Panc1 (cell line): Measurements from ENCODE around the gene LRTM1. TPM values are rescaled to one million over a fixed set of nuclear protein-coding genes. Genes with fewer than 3 reads are reported as not detected.

Source experiments
- ATAC-seq: fragments of 200-7000 bp; cut with Tn5 transposase; 2 replicates; pipeline ENCODE4 v1.9.1; 2020; ENCODE audit warnings: mild to moderate bottlenecking, moderate library complexity
- BruUV-seq: library from RNA; stranded (reverse); fragments of 400-500 nt; replicated peaks from 2 replicates; lab custom pipeline; 2021; lab: Mats Ljungman, UMichigan
- CTCF ChIA-PET: fragments of 300-600 bp; sonication (Branson Sonifier 250); formaldehyde crosslinking; loops from one replicate; lab custom pipeline; 2022; ENCODE audit warnings: antibody characterized with exemption; lab: Charles Lee
- POLR2A ChIA-PET: fragments of 300-600 bp; sonication (Branson Sonifier 250); formaldehyde crosslinking; loops from one replicate; lab custom pipeline; 2022; ENCODE audit warnings: antibody characterized with exemption; lab: Charles Lee
- DNase-seq: peaks from one replicate; pipeline ENCODE4 v3.0.0-alpha.2; 2010; ENCODE audit warnings: low read depth, low spot score
- H3K27ac ChIP-seq: 2 replicates; pipeline ENCODE4 v1.5.1; 2011; ENCODE audit warnings: mild to moderate bottlenecking, low read length, inconsistent platforms
- H3K27me3 ChIP-seq: fragments of 200-500 bp; sonication (Bioruptor generic); 2 replicates; pipeline ENCODE4 v1.6.0; 2014; ENCODE audit warnings: low read length, inconsistent platforms; ENCODE audit not compliant: control insufficient read depth, insufficient read depth
- H3K36me3 ChIP-seq: fragments of 200-500 bp; sonication (Bioruptor generic); 2 replicates; pipeline ENCODE4 v1.5.1; 2014; ENCODE audit warnings: inconsistent platforms, mild to moderate bottlenecking, low read length, moderate library complexity; ENCODE audit not compliant: control insufficient read depth, insufficient read depth
- H3K4me1 ChIP-seq: 2 replicates; pipeline ENCODE4 v1.5.1; 2011; ENCODE audit warnings: inconsistent platforms, mild to moderate bottlenecking, low read length, moderate library complexity; ENCODE audit not compliant: control insufficient read depth, insufficient read depth
- H3K4me3 ChIP-seq, 2 experiments: 2 replicates each; pipeline ENCODE4 v1.5.1; 2011 to 2012; ENCODE audit warnings: low read depth in 2 of 2, low read length in 2 of 2, mild to moderate bottlenecking in 2 of 2, inconsistent platforms in 1 of 2, moderate library complexity in 1 of 2
- H3K9me3 ChIP-seq: fragments of 200-500 bp; sonication (Bioruptor generic); 2 replicates; pipeline ENCODE4 v1.5.1; 2014; ENCODE audit warnings: low read depth, mild to moderate bottlenecking, inconsistent platforms, low read length, moderate library complexity; ENCODE audit not compliant: control insufficient read depth, insufficient read depth
- POLR2AphosphoS5 ChIP-seq: IDR thresholded peaks from 2 replicates; pipeline ENCODE4 v1.6.1; 2012; ENCODE audit warnings: mild to moderate bottlenecking, low read depth, low read length, moderate library complexity
- REST ChIP-seq, 2 experiments: IDR thresholded peaks; 2 replicates each; pipeline ENCODE4 v1.6.1; 2011 to 2012; ENCODE audit warnings: low read depth in 2 of 2, control low read depth in 1 of 2, low read length in 1 of 2, mild to moderate bottlenecking in 1 of 2, moderate library complexity in 1 of 2; ENCODE audit not compliant: insufficient read depth in 1 of 2
- SIN3A ChIP-seq: IDR thresholded peaks from 2 replicates; pipeline ENCODE4 v1.6.1; 2012; ENCODE audit warnings: low read depth, mild to moderate bottlenecking, low read length, moderate library complexity, borderline replicate concordance; ENCODE audit not compliant: insufficient read depth
- TCF7L2 ChIP-seq: IDR thresholded peaks from 2 replicates; pipeline ENCODE4 v1.6.1; 2011; ENCODE audit warnings: mild to moderate bottlenecking, low read depth, low read length, inconsistent platforms
- in situ Hi-C: cut with HindIII; loops from 2 replicates; pipeline ENCODE4 v1.10.0; 2016; ENCODE audit warnings: low sequenced_read_pairs, low pct_unique_long_range_greater_than_20kb
- intact Hi-C: fragments of 100-400 bp; cut with micrococcal nuclease; formaldehyde crosslinking; loops from one replicate; pipeline ENCODE4 v1.10.0; 2022; ENCODE audit not compliant: unreplicated experiment
- total RNA-seq: library from RNA; stranded (reverse); gene quantifications from one replicate; pipeline ENCODE4 v1.2.1, GENCODE V29; 2021; ENCODE audit not compliant: unreplicated experiment
- TF ChIP-seq, protein P1 (sequence below): fragments of 450-650 bp; IDR thresholded peaks from 2 replicates; pipeline ENCODE4 v1.5.1; 2017; ENCODE audit warnings: mild to moderate bottlenecking

LRTM1 gene
- total RNA-seq, 1 experiment from 2014 or later, result not detected

DNA sequence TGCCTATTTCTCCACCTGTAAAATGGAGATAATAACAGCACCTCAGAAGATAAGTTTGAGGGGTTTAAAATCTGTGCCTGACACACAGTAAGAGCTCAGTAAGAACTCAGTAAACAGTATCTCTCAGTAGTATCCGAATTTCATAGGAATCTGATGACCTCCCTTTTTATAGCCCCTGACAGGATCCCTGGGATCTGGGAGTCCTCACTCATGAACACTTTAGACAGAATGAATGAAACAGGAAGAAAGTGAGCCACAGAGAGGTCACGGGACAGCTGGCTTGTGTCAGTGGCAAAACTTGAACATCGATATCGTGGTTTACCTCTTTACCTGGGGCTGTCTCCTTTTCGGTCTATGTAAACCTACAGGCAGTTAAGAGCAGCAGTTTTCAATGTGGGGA is 51.2 kb downstream of the LRTM1 start:
- POLR2A ChIA-PET, result interaction anchor here (0.8 kb wide), 1 partner anchor 25 kb away, joined by 3 read pairs; no protein-coding TSS in a partner anchor
- TF ChIP-seq, protein P1, sequence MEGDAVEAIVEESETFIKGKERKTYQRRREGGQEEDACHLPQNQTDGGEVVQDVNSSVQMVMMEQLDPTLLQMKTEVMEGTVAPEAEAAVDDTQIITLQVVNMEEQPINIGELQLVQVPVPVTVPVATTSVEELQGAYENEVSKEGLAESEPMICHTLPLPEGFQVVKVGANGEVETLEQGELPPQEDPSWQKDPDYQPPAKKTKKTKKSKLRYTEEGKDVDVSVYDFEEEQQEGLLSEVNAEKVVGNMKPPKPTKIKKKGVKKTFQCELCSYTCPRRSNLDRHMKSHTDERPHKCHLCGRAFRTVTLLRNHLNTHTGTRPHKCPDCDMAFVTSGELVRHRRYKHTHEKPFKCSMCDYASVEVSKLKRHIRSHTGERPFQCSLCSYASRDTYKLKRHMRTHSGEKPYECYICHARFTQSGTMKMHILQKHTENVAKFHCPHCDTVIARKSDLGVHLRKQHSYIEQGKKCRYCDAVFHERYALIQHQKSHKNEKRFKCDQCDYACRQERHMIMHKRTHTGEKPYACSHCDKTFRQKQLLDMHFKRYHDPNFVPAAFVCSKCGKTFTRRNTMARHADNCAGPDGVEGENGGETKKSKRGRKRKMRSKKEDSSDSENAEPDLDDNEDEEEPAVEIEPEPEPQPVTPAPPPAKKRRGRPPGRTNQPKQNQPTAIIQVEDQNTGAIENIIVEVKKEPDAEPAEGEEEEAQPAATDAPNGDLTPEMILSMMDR, result no peak
- no peak for TF ChIP-seq REST (IDR thresholded peaks at IDR 0.05; ENCODE audit: insufficient read depth in 1 of 2, low read depth in 2 of 2, low read length in 1 of 2)
- no peak for TF ChIP-seq TCF7L2
- TF ChIP-seq POLR2AphosphoS5, result no peak
- no peak for TF ChIP-seq SIN3A
- DNase-seq, result no peak
- no peak overlapping the region for H3K4me3 ChIP-seq
- no peak overlapping the region; the same call in 1 of the 2 replicates for H3K27ac ChIP-seq
- in situ Hi-C loops (no loop called here), intact Hi-C loops (no loop called here)
- H3K9me3 ChIP-seq, result no peaks in the 10 kb centered on the region
- H3K27me3 ChIP-seq, result no peaks in the 10 kb centered on the region
- H3K36me3 ChIP-seq, result no peaks in the 10 kb centered on the region
- BruUV-seq, result no TSS peak
- no peaks in the 10 kb centered on the region for H3K4me1 ChIP-seq
- ATAC-seq, result no peak
- CTCF ChIA-PET, result no interaction called here

GRCh38 chr3:54875596-54876268 is 52.1 kb downstream of the LRTM1 start:
- CTCF ChIA-PET, result no interaction called here
- no TSS peak for BruUV-seq
- Histone ChIP-seq H3K27me3 (no peaks in the 10 kb centered on the region), H3K27ac (no peak overlapping the region), H3K9me3 (no peaks in the 10 kb centered on the region), H3K4me1 (no peaks in the 10 kb centered on the region), H3K36me3 (no peaks in the 10 kb centered on the region), H3K4me3 (no peak overlapping the region)
- ATAC-seq (no peak), DNase-seq (no peak)
- intact Hi-C loops, result no loop called here
- POLR2A ChIA-PET, result no interaction called here
- TF ChIP-seq REST (IDR thresholded peaks at IDR 0.05; ENCODE audit: insufficient read depth in 1 of 2, low read depth in 2 of 2, low read length in 1 of 2), result no peak
- TF ChIP-seq SIN3A, result no peak
- TF ChIP-seq POLR2AphosphoS5, result no peak
- TF ChIP-seq, protein P1, result no peak
- TF ChIP-seq TCF7L2, result no peak
- in situ Hi-C loops, result no loop called here
